ENCODE measurements around the gene AIFM2. TPM values are rescaled to one million over a fixed set of nuclear protein-coding genes. Genes with fewer than 3 reads are reported as not detected.
"Not testable (repeated sequence)": the region's sequence is repeated elsewhere in the genome, so short reads cannot be mapped to it uniquely, and the experiment has no call there.

AIFM2 gene
- 10 to 100 TPM in 1 of 2 donors, 1 to 10 TPM in 1; 9.6 to 12.6 TPM for total RNA-seq
- long read RNA-seq, donor 1, transcript AIFM2-201 (9 exons, 3,243 nt), result major isoform, 5 of 15 reads
- long read RNA-seq, donor 1, partial matches to known transcripts, result 1 of 15 reads
- long read RNA-seq, donor 1, other reads (novel, unspliced or antisense), result 7 of 15 reads
- long read RNA-seq, donor 2, transcript AIFM2-204 (9 exons, 3,247 nt), result minor isoform, 13 of 79 reads
- long read RNA-seq, donor 2, transcript AIFM2-201 (9 exons, 3,243 nt), result major isoform, 38 of 79 reads
- long read RNA-seq, donor 2, partial matches to known transcripts, result 8 of 79 reads
- long read RNA-seq, donor 2, other reads (novel, unspliced or antisense), result 20 of 79 reads

DNA sequence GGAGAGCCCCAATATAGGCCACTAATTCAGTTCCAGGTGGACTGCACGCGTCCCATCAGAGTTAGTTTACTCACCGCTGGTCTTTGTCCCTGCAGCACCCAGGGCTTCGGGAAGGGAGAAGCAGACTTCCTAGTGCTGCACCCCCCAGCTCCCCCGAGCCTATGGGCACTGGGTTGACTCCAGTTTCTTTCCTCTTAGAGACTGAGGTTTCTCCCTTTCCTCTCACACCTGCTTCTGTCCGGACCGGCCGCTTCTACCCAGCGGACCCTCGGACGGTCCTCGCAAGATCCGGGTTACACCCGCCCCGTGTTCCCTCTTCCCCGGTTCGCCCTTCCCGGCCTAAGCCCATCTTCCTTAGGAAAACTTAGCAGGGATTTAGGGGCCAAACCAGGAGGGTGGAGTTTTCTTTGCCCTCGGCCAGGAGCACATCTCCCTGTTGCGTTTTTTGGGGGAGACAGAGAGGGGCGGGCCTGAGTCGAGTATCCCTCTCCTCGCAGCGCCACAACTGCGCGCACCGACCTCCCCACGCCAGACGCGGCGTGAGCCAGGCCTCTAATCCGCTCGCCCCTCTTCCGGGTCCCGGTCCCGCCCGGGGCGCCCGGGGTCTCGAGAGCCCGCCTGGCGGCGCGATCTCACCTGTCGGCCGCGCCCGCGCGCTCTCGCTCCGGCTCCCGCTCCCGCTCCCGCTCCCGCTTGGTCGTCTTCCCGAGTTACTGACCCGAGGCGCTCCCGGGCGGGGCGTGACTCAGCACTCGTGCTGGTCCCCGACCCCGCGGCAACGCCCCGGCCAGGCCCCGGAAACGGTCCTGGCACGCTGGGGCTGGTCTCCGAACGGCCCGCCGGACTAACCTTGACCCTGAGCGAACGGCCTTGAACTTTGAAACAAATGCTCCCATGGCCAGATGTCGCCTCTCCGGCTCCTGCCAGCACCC, at the start of gene AIFM2:
AIFM2 (minus strand) TSS at position 728 of the 932 bp plus-strand sequence. CDS start 8,741 bp downstream, outside the sequence.
- intact Hi-C loops (cut with DNase I), result no loop called here
- DNase-seq (ENCODE audit: low spot score), result peak; percentile 92

DNA sequence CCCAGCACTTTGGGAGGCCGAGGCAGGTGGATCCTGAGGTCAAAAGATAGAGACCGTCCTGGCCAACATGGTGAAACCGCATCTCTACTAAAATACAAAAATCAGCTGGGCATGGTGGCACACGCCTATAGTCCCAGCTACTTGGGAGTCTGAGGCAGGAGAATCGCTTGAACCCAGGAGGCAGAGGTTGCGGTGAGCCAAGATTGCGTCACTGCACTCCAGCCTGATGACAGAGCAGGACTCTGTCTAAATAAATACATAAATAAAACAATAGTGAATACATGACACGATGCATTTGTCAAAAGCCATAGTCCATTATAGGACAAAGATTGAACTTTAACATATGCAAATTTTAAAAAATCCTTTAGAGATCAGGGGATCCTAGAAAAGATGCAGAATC, 46.6 kb upstream of the AIFM2 start:
- intact Hi-C loops (cut with DNase I); DNase-seq (ENCODE audit: low spot score): not testable (repeated sequence)

DNA sequence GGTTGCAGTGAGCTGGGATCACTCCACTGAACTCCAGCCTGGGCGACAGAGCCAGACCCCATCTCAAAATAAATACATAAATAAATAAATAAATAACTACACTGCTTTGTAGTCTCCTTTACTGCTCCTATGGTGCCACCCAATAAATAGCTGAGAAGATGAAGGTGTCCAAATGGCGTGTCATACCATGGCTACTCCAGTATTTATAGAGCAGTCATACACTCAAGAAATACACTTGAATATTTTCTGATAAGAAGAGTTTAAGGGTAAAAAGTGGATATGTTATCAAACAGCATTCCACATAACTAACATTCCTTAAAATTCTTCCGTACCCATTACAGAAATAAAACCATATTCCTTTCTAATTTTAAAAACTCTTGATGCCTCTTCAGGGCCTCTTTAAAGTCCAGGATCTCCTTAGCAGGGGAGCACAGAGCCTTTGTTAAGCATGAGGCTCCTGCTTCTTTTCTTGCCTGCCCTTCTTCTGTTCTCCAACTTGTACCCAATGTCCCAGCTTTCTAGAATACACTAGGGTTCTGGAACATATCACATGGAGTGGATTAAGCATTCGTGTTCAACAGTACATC, 45.6 kb upstream of the AIFM2 start:
- DNase-seq (ENCODE audit: low spot score), result no peak
- intact Hi-C loops (cut with DNase I), result no loop called here

DNA sequence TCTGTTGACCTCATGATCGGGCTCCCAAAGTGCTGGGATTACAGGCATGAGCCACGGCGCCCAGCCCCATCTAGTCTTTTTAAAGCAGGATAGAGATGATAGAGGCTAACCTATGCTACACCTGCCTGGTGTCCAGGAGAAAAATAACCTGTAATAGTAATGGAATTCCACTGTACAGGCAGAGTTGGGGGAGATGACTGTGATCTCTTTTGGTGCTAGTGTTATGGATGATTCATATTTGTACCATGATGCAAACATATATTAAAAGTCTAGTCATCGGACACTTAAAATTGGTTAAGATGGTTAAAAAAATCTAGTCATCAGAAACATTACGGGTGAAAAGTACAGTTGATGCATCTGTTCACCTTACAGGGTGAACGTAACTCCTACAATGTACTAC, 43.8 kb upstream of the AIFM2 start:
- intact Hi-C loops (cut with DNase I), result no loop called here
- DNase-seq (ENCODE audit: low spot score), result no peak

DNA sequence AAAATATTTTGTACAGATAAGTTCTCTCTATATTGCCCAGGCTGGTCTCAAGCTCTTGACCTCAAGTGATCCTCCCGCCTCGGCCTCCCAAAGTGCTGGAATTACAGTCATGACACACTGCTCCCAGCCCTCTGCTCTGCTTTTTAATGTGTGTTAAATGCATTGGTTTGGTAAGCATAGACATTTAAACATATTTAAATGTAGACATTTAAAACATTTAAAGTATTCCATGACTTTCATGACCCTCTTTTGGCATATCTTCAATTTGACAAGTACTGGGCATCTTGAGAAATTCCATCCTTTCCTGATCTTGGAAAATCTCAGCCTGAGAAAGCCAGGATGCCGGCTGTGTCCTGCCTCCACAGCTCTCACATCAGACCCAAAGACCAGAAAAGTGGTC, 42.9 kb upstream of the AIFM2 start:
- DNase-seq (ENCODE audit: low spot score), result no peak
- intact Hi-C loops (cut with DNase I), result no loop called here

GRCh38 chr10:70174058-70174741, 41.6 kb upstream of the AIFM2 start:
- intact Hi-C loops (cut with DNase I), result no loop called here
- no peak for DNase-seq (ENCODE audit: low spot score)

- DNase-seq (ENCODE audit: low spot score), result no peak
- intact Hi-C loops (cut with DNase I), result no loop called here
Observed at GRCh38 chr10:70169649-70170364, 37.2 kb upstream of the AIFM2 start.

DNA sequence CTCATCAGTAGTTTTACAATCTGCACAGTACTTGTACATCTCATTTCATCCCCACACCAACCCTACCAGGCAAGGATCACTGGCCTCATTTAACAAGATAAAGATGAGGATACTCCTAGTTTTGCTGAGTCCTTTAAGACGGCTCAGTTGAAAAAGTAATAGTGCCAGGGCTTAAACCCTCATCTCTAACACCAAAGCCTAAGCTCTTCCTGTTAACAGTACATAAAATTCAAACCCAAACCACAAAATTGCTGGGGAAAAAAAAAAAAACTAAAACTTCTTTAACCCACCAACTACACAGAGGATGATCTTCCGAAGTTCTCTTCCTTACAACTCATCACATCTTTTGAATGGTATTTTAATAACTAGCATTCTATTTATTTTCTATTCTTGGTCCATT, 36.4 kb upstream of the AIFM2 start:
- intact Hi-C loops (cut with DNase I), result no loop called here

DNA sequence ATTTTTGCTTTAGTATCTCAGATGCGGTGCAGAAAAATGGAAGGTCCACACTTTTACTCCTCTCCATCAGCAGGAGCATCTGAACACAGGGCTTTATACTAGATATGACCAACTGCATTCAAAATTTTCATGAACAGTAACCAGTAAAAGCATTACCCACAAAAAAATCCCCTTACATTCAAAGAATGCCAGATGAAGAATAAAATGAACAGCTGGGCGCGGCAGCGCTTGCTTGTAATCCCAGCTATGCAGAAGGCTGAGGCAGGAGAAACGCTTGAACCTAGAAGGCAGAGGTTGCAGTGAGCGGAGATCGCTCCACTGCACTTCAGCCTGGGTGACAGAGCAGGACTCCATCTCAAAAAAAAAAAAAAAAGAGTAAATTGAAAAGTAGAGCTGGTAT, 34.6 kb upstream of the AIFM2 start:
- no peak for DNase-seq (ENCODE audit: low spot score)
- intact Hi-C loops (cut with DNase I), result no loop called here

More for the DNA sequence above, 36.4 kb upstream of the AIFM2 start:
- no peak for DNase-seq (ENCODE audit: low spot score)

DNA sequence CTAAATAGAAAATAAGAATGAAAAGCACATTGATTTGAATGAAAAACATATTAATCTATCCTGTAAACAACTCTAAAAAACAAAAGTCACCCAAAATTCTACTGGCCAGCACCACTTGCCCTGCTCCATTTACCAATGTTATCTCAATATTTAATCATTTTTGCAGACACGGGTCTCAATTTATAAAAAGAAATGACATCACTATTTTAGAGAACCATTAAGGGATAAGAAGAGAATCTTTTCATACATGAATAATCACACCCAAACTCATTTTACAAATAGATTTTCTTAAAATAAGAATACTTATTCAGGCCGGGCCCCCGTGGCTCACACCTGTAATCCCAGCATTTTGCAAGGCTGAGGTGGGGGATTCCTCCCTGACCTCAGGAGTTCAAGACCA, 33.8 kb upstream of the AIFM2 start:
- intact Hi-C loops (cut with DNase I), result no loop called here
- no peak for DNase-seq (ENCODE audit: low spot score)

DNA sequence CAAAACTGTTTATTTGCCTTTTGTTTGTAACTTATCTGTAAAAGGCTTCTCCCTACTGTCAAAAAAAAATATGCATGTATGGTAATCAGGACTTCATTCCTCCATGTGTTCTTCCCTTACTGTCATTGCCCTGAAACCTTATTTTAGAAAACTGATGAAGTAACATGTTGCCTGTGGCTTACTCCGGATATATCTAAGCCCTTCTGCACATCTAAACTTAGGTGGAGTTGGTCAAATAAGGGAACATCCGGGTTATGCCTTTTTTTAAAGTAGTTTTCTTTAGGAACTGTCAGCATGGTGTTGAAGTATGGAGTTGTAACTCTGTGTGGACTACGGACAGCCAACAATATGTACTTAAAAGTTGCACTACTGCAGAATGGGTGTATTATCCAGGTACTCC, 31.5 kb upstream of the AIFM2 start:
- no peak for DNase-seq (ENCODE audit: low spot score)
- intact Hi-C loops (cut with DNase I), result no loop called here

DNA sequence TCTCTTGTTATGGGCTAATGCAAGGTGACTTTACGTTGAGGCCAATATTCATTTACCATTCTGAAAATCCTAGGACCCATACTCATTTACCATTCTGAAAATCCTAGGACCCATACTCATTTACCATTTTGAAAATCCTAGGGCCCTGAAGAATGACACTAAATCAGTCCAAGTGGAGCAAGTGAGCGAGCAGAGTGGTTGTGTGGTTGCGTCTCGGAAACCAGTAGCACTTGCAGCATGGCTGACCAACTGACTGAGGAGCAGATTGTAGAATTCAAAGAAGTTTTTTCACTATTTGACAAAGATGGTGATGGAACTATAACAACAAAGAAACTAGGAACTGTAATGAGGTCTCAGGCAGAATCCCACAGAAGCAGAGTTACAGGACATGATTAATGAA, 30.8 kb upstream of the AIFM2 start:
- intact Hi-C loops (cut with DNase I), result no loop called here
- DNase-seq (ENCODE audit: low spot score), result no peak

DNA sequence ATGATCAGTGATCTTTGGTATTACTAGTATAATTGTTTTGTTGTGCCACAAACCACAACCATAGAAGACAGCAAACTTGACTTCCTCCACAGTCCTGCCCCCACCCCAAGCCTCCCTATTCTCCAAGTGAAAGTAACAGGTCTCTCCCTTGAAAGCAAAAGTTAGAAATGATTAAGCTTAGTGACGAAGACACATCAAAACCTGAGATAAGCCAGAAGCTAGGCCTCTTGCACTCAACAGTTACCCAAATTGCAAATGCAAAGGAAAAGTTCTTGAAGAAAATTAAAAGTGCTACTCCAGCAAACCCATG, 30.2 kb upstream of the AIFM2 start:
- DNase-seq (ENCODE audit: low spot score), result no peak

DNA sequence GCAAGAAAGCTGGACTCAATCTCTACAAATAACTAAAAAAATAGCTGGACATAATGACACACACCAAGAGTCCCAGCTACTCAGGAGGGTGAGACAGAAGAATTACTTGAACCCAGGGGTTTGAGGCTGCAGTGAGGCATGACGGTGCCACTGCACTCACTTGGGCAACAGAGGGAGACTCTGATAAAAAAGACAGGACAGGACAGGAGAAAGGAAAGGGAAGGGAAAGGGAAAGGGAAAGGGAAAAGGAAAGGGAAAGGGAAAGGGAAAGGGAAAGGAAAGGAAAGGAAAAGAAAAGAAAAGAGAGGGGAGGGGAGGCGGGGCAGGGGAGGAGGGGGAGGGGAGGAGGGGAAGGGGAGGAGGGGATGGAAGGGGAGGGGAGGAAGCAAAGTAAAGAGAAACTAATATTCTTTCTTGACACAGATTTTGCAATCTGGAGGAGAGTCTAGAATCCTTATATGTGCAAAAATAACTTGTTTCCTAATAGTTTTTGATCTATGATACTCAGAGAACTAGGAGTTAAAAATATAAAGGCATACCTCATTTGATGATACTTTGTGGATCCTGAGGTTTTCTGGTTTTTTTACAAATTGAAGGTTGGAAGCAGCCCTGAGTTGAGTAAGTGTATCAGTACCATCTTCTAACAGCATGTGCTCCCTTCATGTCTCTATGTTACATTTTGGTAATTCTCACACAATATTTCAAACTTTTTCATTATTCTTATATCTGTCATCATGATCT, 29.7 kb upstream of the AIFM2 start:
- intact Hi-C loops (cut with DNase I), result no loop called here
- no peak for DNase-seq (ENCODE audit: low spot score)

More for the DNA sequence above, 30.2 kb upstream of the AIFM2 start:
- intact Hi-C loops (cut with DNase I), result no loop called here

GRCh38 chr10:70160798-70161197, 28.2 kb upstream of the AIFM2 start:
- intact Hi-C loops (cut with DNase I), result no loop called here
- DNase-seq (ENCODE audit: low spot score), result no peak

- DNase-seq (ENCODE audit: low spot score); intact Hi-C loops (cut with DNase I): not testable (repeated sequence)
Observed at GRCh38 chr10:70159366-70159765, 26.7 kb upstream of the AIFM2 start.

- intact Hi-C loops (cut with DNase I), result no loop called here
- DNase-seq (ENCODE audit: low spot score), result no peak
Observed at GRCh38 chr10:70158113-70158512, 25.5 kb upstream of the AIFM2 start.

DNA sequence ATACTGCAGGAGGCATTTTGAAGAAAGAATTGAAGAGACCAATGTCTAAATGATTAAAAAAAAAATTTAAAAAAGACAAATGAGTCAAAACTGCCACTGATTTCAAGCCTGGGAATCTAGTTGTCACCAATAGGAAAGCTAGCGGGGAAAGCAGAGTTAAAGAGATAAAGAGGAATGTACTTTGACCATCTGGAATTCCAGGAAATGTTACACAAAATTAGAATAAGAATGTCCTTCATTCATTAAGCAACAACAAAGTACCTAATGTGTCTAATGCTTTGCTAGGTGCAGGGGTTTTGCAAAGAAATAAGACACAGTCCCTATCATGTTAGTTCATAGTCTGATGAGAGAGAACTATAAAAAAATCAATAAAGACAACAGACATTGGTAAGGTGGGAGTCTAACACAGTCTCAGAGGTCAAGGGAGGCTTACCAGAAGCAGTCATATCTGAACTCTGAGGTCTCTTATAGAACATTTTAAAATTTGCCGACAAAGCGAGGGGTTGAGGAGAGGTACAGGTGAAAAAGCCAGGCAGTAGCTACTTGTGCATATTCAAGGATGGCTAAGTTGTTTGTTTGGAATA, 22.7 kb upstream of the AIFM2 start:
- no peak for DNase-seq (ENCODE audit: low spot score)
- intact Hi-C loops (cut with DNase I), result no loop called here
